Bone marrow (tissue), 2 donors: ENCODE results near the gene TMEM225.
"Not testable (repeated sequence)": the region's sequence is repeated elsewhere in the genome, so short reads cannot be mapped to it uniquely, and the experiment has no call there.

ENCODE experiments used
- DNase-seq, 2 donors: peaks; one replicate each; lab custom pipeline; 2025; lab: John Stamatoyannopoulos, UW

Gene TMEM225, protein sequence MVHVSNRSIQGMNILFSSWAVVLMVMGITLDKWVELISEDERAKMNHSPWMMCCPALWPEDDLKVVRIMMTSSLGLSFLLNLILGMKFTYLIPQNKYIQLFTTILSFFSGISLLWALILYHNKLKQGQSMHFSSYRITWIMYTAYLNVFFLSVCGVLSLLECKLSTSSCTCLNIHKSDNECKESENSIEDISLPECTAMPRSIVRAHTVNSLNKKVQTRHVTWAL

GRCh38 chr11:123885570-123885969 is at the start of gene TMEM225:
Gene TMEM225 (minus strand): TSS chr11:123885670. CDS start chr11:123885425, 245 bp downstream.
- no peak for DNase-seq

- no peak for DNase-seq
These were observed 38.6 kb upstream of the TMEM225 start for GRCh38 chr11:123924027-123924426.

DNA sequence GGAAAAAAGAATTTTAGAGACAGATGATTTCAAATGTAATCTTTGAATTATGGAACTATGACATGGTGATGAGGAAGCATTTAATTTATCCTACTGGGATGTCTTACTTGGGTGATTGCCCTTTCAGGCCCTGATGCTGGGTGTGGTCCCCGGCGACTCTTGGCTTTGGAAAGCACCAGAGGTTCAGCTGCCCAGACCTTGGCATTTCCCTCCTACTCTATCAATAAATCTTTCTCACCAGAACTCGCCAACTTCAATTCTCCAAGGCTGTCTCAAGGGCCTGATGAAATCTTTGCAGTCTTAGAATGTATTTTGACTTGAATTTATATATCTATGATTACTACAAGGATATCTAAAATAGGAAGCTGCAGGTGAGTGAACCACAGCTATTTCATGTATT is 35.5 kb upstream of the TMEM225 start:
- no peak for DNase-seq

GRCh38 chr11:123905826-123906225 is 20.4 kb upstream of the TMEM225 start:
- no peak for DNase-seq

GRCh38 chr11:123904932-123905331 is 19.5 kb upstream of the TMEM225 start:
- no peak for DNase-seq

DNA sequence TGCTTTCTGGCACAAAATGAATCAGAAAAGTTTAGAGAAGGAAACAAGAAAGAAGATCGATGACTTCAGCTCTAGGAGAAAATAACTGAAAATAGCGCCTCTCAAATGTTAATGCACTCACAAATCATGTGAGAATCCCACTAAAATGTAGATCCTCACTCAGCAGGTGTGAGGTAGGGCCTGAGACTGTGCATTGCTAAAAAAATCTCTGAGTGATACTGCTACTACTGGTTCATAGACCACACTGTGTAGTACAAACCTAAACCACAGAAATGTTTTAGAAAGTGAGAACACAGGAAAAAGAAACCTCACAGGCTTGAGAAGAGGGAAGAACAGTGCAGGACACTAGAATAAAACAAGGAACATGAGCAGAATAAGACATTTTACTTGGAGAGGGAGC is 18.5 kb upstream of the TMEM225 start:
- DNase-seq: no peak

GRCh38 chr11:123901867-123902266 is 16.4 kb upstream of the TMEM225 start, which contains the start of gene OR8D4:
Gene OR8D4 (plus strand): TSS chr11:123902167. CDS start chr11:123906432, 4,265 bp downstream.
- no peak for DNase-seq

GRCh38 chr11:123899792-123900191 is 14.3 kb upstream of the TMEM225 start:
- no peak for DNase-seq

DNA sequence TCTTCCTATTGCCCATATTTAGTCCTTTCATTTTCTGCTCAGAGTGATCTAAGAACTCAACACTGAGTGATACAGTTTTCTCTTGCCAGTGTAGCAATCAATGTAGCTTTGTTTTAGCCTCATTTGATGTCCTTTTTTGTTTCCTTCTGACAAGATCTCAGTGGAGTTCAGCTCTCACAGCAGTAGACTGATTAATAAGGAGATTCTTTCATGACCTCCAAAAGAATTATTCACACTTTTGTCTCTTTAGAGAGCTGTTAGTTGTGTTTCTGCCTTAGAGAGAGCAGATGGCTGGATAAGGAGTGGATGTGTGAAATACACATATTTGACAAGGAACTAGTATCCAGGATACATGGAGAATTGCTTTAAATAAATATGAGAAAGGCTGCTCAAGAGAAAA is 6.6 kb upstream of the TMEM225 start:
- DNase-seq: no peak

- DNase-seq: no peak
These were observed 4.6 kb downstream of the TMEM225 start for GRCh38 chr11:123880912-123881311.

- not testable (repeated sequence) for DNase-seq
These were observed 17.7 kb downstream of the TMEM225 start for GRCh38 chr11:123867795-123868194.

DNA sequence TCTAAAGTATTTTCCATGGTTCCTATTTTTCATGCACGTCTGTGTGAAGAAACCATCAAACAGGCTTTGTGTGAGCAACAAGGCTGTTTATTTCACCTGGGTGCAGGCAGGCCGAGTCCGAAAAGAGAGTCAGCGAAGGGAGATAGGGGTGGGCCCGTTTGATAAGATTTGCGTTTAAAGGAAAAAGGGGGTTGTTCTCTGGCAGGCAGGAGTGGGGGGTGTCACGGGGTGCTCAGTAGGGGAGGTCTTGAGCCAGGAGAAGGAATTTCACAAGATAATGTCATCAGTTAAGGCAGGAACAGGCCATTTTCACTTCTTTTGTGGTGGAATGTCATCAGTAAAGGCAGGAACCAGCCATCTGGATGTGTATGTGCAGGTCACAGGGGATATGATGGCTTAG is 20.2 kb downstream of the TMEM225 start:
- DNase-seq: not testable (repeated sequence)

DNA sequence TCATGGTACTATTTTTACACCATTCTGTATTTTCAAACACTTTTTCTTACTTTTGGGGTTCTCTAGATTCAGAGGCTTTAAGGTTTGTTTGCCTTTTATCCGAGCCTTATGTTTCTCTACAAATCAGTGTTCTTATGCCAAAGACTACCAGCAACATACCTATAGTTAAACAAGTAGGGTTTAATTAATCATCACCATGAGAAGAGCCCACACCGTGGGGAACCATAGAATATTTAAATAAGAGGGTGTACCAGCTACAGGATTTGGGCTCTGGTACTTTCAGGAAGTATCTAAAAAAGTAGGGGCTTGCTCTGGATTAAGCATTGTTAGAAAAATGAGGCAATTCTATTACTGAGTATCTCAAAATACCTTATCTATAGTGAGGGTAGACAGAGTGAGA is 25.7 kb downstream of the TMEM225 start:
- DNase-seq: no peak

DNA sequence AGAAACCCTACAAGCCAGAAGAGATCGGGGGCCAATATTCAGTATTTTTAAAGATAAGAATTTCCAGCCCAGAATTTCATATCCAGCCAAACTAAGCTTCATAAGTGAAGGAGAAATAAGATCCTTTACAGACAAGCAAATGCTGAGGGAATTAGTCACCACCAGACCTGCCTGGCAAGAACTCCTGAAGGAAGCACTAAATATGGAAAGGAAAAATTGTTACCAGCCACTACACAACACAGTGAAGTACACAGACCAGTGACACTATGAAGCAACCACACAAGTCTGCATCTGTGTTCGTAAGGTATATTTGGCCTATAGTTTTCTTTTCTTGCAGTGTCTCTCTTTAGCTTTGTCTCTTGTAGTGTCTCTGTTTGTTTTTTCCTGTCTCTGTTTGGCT is 29.0 kb downstream of the TMEM225 start:
- DNase-seq: no peak

DNA sequence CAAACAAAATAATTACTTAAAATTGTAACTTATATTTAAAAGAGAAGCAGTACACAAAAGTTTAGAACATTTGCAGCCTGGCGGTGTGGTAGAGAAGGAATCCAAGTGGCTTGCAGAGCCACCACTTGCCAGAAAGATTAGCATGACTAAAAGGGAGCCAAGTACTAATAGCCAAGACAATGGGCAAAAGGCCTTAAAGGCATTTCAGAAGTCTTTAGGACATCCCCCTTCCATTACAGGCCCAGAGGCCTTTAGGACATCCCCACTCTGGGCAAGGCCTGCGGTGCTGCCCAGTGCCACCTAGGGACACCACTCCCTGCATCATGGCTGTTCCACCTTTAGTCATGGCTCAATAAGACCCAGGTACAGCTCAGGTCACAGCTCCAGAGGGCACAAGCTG is 32.4 kb downstream of the TMEM225 start:
- DNase-seq: no peak

GRCh38 chr11:123852321-123852720 is 33.1 kb downstream of the TMEM225 start:
- DNase-seq: no peak

DNA sequence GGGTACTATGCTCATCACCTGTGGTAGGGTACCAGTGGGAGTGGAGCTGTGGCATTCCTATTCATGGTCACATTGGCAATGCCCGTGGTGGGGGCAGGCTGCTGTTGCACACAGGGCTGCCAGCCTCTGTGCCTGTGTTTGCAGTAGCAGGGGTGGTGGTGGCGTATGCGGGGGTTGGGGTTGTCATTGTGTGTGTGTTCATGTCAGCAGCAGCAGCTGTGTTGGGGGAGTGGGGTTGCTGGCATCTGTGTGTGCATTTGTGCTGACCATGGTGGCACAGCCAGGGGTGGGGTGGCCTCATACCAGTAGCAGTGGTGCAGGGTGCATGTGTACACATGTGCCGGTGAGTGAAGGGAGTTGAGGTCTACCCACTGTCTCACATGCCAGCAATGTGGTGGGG is 34.4 kb downstream of the TMEM225 start:
- no peak for DNase-seq

- DNase-seq: no peak
These were observed 44.3 kb downstream of the TMEM225 start for GRCh38 chr11:123841174-123841573.

GRCh38 chr11:123839131-123839530 is 46.3 kb downstream of the TMEM225 start:
- no peak for DNase-seq

GRCh38 chr11:123838659-123839058 is 46.8 kb downstream of the TMEM225 start:
- no peak for DNase-seq

DNA sequence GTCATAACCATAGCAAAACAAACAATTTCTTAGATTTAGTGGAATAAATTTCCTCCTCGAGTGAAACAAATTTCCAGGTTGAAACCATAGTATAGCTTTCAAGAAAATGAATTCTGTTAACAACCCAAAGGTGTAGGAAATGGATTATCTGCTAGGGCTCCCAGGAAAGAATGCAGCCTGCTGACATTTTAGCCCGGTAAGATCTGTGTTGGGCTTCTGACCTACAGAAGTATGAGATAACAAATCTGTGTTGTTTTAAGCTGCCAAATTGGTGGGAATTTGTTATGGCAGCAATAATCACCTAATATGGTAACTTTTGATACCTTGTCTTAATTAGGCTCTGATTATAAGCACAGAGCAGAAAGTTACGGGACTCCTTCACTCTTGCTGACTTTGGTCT is 47.3 kb downstream of the TMEM225 start:
- no peak for DNase-seq

GRCh38 chr11:123833095-123833494 is 52.4 kb downstream of the TMEM225 start:
- no peak for DNase-seq
